Anterior cingulate cortex (tissue), 58 donors: ENCODE data around the gene LYVE1.
A peak's percentile ranks its signal among the peaks of the same experiment; 100 is the strongest.

Source experiments
- DNase-seq, 58 donors: peaks; one replicate each; lab custom pipeline; 2025; lab: John Stamatoyannopoulos, UW

Gene LYVE1

DNA sequence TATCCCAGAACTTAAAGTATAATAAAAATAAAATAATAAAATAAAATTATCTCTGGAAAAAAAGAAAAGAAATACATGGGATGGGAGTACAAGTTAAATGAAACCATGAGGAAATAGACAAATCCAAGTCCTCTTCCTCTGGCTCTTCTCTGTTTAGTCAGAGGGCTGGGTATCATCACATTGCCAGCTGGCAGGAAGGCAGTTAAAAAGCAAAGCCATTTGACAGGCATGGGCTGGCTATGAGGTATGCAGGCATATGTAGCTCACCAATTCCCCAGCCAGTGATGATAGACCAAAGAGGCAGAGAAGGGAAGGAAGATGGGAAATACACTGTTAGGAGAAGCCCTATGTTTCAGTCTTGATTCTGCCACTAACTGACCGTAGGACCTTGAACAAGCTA, 6.5 kb downstream of the LYVE1 start:
- no peak for DNase-seq

DNA sequence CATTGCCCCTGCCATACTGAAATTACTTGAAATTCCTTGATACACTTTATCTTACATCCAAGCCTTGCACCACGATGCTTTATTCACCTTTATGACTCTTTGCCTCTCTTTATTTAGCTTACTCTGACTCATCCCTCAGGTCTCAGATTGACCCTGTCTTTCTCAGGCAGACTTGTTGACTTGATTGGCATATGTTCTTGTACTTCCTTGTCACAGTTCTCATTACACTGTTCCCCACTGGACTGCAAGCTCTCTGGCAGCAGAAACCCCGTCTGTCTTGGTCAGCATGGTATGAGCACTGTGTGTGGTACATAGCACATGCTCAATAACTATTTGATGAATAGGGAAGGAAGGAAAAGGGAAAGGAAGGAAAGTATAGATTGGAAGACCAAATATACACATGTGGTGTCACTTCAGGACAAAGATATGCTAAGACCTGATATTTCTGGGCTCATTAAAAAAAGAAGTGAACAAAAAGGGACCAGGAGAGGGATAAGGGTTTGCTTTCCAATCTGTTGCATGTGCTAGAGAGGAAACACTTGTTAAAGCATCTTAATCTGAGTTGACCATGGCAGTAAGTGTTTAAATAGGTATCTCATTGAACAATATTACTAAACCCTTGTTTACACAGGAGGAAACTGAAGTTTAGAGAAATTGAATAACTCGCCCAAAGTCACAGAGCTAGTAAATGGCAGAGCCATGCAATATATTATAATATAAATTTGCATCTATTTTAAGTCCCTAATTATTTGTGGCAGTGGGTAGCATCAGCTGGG, 7.2 kb downstream of the LYVE1 start:
- no peak for DNase-seq

DNA sequence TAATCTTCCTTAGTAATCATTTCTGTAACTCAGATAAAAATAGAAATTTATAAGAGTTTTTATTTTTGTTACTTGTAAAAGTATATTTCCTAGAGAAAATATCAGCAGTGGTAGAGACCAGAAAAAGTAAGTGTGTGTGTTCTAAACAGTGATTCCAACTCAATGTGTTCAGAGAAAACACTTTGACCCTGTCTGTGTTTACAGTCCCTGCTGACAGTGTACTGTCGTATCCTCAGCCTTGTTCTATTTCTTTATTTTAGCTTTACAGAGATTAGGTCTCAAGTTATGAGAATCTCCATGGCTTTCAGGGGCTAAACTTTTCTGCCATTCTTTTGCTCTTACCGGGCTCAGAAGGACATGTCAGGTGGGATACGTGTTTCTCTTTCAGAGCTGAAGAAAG, 10.2 kb downstream of the LYVE1 start:
- no peak for DNase-seq

GRCh38 chr11:10556590-10556989, 11.9 kb downstream of the LYVE1 start:
- no peak for DNase-seq

DNA sequence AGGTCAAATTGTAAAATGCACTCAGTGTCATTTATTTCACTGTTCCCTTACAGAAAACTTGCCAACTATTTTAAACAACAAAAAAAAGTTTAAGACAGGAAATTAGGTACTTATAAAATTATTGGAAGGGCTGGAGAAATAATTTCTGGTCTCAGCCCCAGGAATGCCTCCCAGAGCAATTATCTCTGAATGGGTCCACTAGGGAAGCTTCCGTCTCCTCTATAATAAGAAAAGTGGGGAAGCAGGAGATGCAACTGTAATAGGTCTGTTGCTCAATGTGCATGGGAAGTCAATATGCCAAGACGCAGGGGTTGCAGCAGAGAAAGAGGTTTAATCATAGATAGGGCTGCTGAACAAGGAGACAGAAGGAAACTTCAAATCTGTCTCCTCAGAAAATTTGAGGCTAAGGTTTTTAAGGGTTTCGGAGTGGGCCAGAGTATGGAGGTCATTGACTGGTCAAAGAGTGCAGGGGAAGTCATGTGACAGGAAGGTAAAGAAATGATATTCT, 16.6 kb downstream of the LYVE1 start:
- DNase-seq: no peak

DNA sequence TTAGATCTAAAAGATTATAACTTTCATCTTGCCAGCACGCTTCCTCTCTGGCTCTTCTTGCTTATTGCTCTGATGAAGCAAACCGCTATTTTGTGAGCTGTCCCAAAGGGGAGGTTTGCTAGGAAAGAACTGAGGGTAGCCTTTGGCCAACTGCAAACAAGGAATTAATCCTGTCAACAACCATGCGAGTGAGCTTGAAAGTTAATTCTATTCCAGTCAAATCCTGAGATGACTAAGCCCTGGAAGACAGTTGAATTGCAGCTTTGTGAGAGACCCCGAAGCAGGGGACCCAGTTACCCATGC, 17.2 kb downstream of the LYVE1 start:
- DNase-seq: no peak

GRCh38 chr11:10550503-10551289, 17.8 kb downstream of the LYVE1 start:
- no peak for DNase-seq

- no peak for DNase-seq
These were observed 23.7 kb downstream of the LYVE1 start for GRCh38 chr11:10544491-10545465.

DNA sequence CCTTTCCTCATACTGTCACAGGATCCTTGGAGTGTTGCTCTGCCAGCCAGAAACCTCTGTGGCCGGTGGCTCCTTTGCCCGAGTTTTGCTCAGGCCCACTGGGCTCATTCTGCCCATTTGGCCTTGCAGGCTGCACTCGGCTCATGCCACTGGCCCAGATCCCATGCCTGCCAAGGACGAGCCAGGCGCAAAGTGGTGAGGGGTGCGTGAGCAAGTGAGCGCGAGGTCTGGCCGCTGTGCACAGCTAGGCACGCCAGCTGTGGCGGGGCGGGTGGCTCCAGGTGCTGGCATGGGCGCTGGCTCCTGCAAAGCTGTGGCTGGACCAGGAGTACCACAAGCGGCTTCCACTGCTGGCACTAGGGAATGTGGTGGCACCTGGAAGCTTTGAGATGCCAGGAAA, 24.7 kb downstream of the LYVE1 start:
- DNase-seq: no peak

GRCh38 chr11:10542776-10543175, 25.7 kb downstream of the LYVE1 start:
- DNase-seq: no peak

DNA sequence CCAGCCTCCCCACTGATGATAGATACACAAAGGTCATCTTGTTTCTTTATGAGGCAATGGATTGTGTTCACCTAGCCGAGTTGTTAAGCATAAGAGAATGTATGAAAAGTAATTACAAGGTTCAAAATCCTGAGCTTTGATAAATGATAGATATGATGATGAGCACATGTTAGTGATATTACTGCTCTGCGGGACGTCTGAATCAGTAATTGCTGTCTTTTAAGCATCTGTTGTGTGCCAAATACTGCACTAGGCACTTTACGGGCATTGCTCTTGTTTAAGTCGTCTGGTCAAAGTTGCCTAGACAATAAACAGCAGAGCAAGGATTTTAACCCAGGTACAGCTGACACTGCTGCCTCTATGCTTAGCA, 26.9 kb downstream of the LYVE1 start:
- no peak for DNase-seq

- peak; percentile 50 to 96 (median 90) for DNase-seq
These were observed 27.4 kb downstream of the LYVE1 start, which contains the start of gene RNF141 for GRCh38 chr11:10540915-10541560. RNF141 (minus strand) TSS chr11:10541187; CDS start chr11:10534158, 7,029 bp downstream.

GRCh38 chr11:10540546-10540914, 27.9 kb downstream of the LYVE1 start:
- DNase-seq: peak in 16 of 58 donors; percentile 20 to 78 (median 60)

- no peak for DNase-seq
These were observed 29.1 kb downstream of the LYVE1 start for GRCh38 chr11:10539339-10539738.

DNA sequence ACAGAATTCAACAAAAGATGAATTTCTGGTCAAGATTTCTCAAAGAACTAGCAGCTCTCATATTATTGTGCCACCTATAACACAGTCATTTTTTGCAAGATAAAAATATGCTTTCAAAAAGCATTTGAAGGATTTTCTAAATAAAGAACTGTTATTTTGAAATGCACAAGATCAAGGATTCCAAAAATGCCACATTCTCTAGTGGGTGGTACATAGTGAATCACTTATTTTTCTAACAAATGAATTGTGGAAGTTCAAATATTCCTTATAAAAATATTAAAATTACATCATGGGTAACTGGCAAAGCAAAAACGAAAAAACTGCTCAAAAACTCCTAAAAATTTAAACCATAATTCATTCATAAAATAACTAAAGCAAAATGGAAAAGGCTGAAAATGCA, 29.5 kb downstream of the LYVE1 start:
- no peak for DNase-seq

DNA sequence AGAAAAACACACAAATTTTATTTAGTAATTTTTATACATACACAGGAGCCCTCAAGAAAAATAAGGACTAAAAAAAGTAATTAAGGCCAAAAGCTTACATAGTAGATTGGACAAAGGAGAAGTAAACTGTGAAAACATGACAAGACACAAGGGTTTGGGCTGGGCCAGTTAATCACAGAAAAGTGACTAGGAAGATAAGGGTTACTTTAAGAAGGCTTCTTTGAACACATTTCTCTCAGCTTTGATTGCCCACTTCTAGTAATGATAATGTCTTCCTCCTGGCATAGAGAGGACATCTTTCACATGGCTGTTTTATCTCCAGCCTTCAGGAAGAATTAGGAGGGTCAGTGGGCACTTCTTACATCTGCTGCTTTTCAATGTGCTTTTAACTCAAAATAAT, 30.9 kb downstream of the LYVE1 start:
- DNase-seq: no peak

DNA sequence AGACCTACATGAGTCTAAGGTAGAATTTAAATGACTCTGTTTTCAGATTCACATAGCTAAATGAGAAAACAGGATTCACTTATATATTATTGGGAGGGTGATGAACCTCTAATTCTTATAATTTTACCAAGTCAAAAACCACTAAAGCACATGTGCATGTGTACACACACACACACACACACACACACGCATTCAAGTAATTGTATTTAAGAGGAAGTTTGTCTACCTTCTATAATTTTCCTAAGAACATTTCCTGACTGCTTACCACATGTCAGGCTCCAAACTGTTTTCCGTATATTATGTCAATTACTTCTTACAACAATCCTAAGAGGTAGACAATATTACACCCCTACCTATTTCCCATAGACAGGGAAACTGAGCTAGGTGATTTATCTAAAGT, 34.1 kb downstream of the LYVE1 start:
- no peak for DNase-seq

DNA sequence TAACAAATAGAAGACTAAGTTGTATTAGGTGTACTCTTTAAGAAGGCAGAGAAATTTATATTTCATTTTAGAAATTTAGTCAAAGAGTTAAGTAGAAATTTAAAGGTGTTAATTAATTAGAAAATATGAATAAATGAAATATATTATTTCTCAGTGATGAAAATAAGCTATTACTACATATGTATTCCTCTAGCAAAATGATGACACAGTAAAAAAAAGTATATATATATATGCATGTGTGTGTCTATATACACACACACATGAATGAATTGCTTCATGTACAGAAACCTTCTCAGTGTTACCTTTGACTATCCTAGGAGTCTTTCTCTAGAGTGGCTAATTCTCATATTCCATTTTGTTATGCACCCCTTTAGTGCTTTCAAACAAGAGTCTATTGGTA, 35.1 kb downstream of the LYVE1 start:
- no peak for DNase-seq

DNA sequence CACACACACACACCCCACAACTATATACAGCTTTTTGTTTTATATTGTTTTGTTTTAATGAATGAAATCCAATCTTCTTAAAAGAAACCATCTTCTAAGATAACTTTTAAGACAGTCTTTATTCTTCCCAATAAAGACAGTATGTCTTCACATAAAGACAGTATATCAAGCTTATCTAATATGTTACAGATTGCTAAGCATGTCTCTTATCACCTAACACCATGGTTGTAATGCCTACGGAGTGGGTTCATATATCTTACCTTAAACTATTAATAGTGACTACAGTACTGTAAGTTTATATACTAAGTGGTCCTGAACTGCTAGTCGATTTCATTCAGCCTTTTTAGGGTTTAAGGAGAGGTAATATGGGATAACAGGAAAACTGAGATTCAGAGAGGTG, 35.9 kb downstream of the LYVE1 start:
- DNase-seq: no peak

- no peak for DNase-seq
These were observed 39.2 kb downstream of the LYVE1 start for GRCh38 chr11:10529279-10529678.
